K562 (cell line): Measurements from ENCODE around the gene DOK3. TPM values are rescaled to one million over a fixed set of nuclear protein-coding genes. Genes with fewer than 3 reads are reported as not detected.
A peak's percentile ranks its signal among the peaks of the same experiment; 100 is the strongest.

Source experiments
- BCL6 ChIP-seq: fragments of 250-450 bp; sonication (Bioruptor Pico); IDR thresholded peaks from 2 replicates; pipeline ENCODE4 v1.4.0; 2020
- CBX3 ChIP-seq, 2 experiments: IDR thresholded peaks; 1 replicate in 1 of 2; 2 replicates in 1 of 2; pipeline ENCODE4 v1.6.1; 2012; ENCODE audit warnings: inconsistent platforms in 2 of 2, low read length in 2 of 2, borderline replicate concordance in 1 of 2, control low read depth in 1 of 2
- COPS2 ChIP-seq: fragments of 450-650 bp; conservative IDR thresholded peaks from 2 replicates; pipeline ENCODE4 v1.6.1; 2016; ENCODE audit warnings: mild to moderate bottlenecking, moderate library complexity
- FOXA3 ChIP-seq, 2 experiments: fragments of 450-650 bp in 1 of 2; sonication (generic) in 1 of 2; formaldehyde crosslinking; IDR thresholded peaks in 1 of 2; conservative IDR thresholded peaks in 1 of 2; 2 replicates each; pipeline versions ENCODE4 v1.4.0 to v1.8.0; 2020 to 2022; ENCODE audit warnings: mild to moderate bottlenecking in 2 of 2, missing genetic modification reagents in 1 of 2
- FOXJ2 ChIP-seq: fragments of 200-800 bp; sonication (Bioruptor generic); IDR thresholded peaks from 2 replicates; pipeline ENCODE4 v1.6.1; 2016; ENCODE audit warnings: missing genetic modification characterization, missing compliant biosample characterization
- HDAC6 ChIP-seq: IDR thresholded peaks from 2 replicates; pipeline ENCODE4 v1.6.1; 2012; ENCODE audit warnings: low read depth, mild to moderate bottlenecking, control low read depth, inconsistent platforms, low read length, moderate library complexity
- HLTF ChIP-seq: fragments of 450-650 bp; IDR thresholded peaks from 2 replicates; pipeline ENCODE4 v1.6.1; 2016
- LCOR ChIP-seq: sonication (generic); formaldehyde crosslinking; IDR thresholded peaks from 2 replicates; pipeline ENCODE4 v1.8.0; 2022; ENCODE audit warnings: mild to moderate bottlenecking, missing genetic modification reagents
- MCM3 ChIP-seq: fragments of 450-650 bp; IDR thresholded peaks from 2 replicates; pipeline ENCODE4 v1.6.1; 2016
- NELFE ChIP-seq: IDR thresholded peaks from 2 replicates; pipeline ENCODE4 v1.6.1; 2011; ENCODE audit warnings: mild to moderate bottlenecking; ENCODE audit not compliant: insufficient read depth, insufficient read length
- RBM22 ChIP-seq: fragments of 200-400 bp; formaldehyde crosslinking; IDR thresholded peaks from 2 replicates; pipeline ENCODE4 v1.6.1; 2018; ENCODE audit warnings: low read length, low read depth; ENCODE audit not compliant: poor library complexity, severe bottlenecking
- SAFB2 ChIP-seq: fragments of 200-400 bp; formaldehyde crosslinking; IDR thresholded peaks from 2 replicates; pipeline ENCODE4 v1.6.1; 2018; ENCODE audit warnings: borderline replicate concordance, low read length, low read depth, moderate library complexity; ENCODE audit not compliant: severe bottlenecking
- TCF7L2 ChIP-seq: fragments of 150-350 bp; IDR thresholded peaks from 2 replicates; pipeline ENCODE4 v1.6.1; 2016; ENCODE audit warnings: low read depth, mild to moderate bottlenecking, low read length, moderate library complexity
- TFAM ChIP-seq: fragments of 250-450 bp; sonication (Bioruptor Pico); conservative IDR thresholded peaks from 2 replicates; pipeline ENCODE4 v1.5.0; 2021; ENCODE audit warnings: mild to moderate bottlenecking, moderate library complexity
- YBX1 ChIP-seq: fragments of 450-650 bp; IDR thresholded peaks from 2 replicates; pipeline ENCODE4 v1.7.1; 2016; ENCODE audit warnings: mild to moderate bottlenecking
- ZBED1 ChIP-seq: IDR thresholded peaks from 2 replicates; pipeline ENCODE4 v1.6.1; 2014
- polyA plus RNA-seq, 8 experiments: library from polyadenylated mRNA; depleted of rRNA in 4 of 8; stranded (reverse) in 5 of 8; unstranded in 3 of 8; fragments of >200 nt; fragmentation: Nextera tagmentation in 2 of 8; fragmentation: Illumina TruSeq in 1 of 8; extraction: Ambion mirVana in 2 of 8; extraction: Trizol in 1 of 8; gene quantifications; 2 replicates each; pipeline versions ENCODE4 v1.2.1 to v1.2.3, GENCODE V29; 2011 to 2014; ENCODE audit warnings: inconsistent platforms in 1 of 8, missing spikeins in 1 of 8
- total RNA-seq, 7 experiments: library from RNA; depleted of rRNA in 6 of 7; stranded (reverse); fragments of >200 nt in 6 of 7; fragmentation: Illumina TruSeq in 2 of 7; extraction: Trizol in 2 of 7; gene quantifications; 2 replicates each; pipeline versions ENCODE4 v1.2.1 to v1.2.3, GENCODE V29; 2011 to 2021; ENCODE audit warnings: low replicate concordance in 1 of 7
- TF ChIP-seq, protein P1 (sequence below): fragments of 450-650 bp; IDR thresholded peaks from one replicate; pipeline ENCODE4 v1.6.1; 2018; ENCODE audit warnings: mild to moderate bottlenecking, moderate library complexity; ENCODE audit not compliant: partially characterized antibody
- TF ChIP-seq, protein P2 (sequence below): fragments of 450-650 bp; IDR thresholded peaks from 2 replicates; pipeline ENCODE4 v1.6.1; 2016; ENCODE audit warnings: low read depth
- TF ChIP-seq, protein P3 (sequence below): sonication (generic); formaldehyde crosslinking; IDR thresholded peaks from 2 replicates; pipeline ENCODE4 v1.8.0; 2022; ENCODE audit warnings: mild to moderate bottlenecking, missing genetic modification reagents

Gene DOK3
- total and polyA plus RNA-seq, 9 of the 15 experiments (the other 6 are each of a cell fraction or from before 2014, with no cell fraction given), result 1.3 to 23.0 (median 8.0) TPM

DNA sequence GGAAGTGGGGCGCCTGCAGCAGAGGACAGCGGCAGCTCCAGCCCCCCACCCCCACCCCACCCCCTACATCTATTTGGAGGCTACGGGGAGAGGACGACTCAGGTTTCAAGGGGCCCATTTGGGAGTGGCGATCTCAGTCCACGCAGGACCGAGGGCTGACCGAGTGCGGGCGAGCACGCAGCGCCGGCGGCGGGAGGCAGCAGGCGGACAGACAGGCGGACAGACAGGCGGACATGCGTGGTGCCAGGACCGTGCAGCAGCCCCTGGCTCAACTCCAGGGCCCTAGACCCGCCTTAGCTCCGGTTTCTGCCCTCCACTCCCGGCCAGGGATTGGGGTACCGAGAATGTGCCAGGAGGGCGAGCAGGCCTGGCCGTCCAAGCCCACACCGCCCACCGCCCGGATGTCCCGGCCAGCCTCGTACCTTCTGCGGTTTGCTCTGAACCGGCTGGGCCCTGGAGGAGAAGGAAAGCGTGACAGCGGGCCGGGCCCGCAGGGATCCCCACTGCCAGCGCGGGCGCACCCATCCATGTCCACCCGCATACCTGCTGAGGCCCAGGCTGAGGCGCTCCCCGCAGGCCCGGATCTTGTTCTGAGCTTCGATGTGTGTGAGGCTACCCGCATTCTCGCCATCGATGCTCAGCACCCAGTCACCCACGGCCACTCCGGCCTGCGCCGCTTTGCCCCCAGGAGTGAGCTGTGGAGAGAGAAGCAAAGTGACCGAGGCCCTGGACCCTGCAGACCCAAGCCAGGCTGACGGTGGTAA lies 17.5 kb downstream of the DOK3 start (continued):
- TF ChIP-seq, protein P1, sequence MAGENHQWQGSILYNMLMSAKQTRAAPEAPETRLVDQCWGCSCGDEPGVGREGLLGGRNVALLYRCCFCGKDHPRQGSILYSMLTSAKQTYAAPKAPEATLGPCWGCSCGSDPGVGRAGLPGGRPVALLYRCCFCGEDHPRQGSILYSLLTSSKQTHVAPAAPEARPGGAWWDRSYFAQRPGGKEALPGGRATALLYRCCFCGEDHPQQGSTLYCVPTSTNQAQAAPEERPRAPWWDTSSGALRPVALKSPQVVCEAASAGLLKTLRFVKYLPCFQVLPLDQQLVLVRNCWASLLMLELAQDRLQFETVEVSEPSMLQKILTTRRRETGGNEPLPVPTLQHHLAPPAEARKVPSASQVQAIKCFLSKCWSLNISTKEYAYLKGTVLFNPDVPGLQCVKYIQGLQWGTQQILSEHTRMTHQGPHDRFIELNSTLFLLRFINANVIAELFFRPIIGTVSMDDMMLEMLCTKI, result no peak
- TF ChIP-seq HDAC6 (no peak), COPS2 (no peak), MCM3 (no peak), RBM22 (peak; percentile 52), FOXJ2 (no peak), BCL6 (no peak), YBX1 (no peak), TFAM (CRISPR knock-in tag) (no peak), HLTF (no peak), SAFB2 (no peak), NELFE (no peak), CBX3 (IDR thresholded peaks at IDR 0.05; ENCODE audit: borderline replicate concordance in 1 of 2, low read length in 2 of 2) (no peak), TCF7L2 (no peak), FOXA3 (CRISPR knock-in tag; conservative IDR thresholded peaks at IDR 0.05 in 1 of 2, IDR thresholded peaks at IDR 0.05 in 1 of 2) (no peak), LCOR (CRISPR knock-in tag) (no peak), ZBED1 (no peak)
- TF ChIP-seq, protein P2, sequence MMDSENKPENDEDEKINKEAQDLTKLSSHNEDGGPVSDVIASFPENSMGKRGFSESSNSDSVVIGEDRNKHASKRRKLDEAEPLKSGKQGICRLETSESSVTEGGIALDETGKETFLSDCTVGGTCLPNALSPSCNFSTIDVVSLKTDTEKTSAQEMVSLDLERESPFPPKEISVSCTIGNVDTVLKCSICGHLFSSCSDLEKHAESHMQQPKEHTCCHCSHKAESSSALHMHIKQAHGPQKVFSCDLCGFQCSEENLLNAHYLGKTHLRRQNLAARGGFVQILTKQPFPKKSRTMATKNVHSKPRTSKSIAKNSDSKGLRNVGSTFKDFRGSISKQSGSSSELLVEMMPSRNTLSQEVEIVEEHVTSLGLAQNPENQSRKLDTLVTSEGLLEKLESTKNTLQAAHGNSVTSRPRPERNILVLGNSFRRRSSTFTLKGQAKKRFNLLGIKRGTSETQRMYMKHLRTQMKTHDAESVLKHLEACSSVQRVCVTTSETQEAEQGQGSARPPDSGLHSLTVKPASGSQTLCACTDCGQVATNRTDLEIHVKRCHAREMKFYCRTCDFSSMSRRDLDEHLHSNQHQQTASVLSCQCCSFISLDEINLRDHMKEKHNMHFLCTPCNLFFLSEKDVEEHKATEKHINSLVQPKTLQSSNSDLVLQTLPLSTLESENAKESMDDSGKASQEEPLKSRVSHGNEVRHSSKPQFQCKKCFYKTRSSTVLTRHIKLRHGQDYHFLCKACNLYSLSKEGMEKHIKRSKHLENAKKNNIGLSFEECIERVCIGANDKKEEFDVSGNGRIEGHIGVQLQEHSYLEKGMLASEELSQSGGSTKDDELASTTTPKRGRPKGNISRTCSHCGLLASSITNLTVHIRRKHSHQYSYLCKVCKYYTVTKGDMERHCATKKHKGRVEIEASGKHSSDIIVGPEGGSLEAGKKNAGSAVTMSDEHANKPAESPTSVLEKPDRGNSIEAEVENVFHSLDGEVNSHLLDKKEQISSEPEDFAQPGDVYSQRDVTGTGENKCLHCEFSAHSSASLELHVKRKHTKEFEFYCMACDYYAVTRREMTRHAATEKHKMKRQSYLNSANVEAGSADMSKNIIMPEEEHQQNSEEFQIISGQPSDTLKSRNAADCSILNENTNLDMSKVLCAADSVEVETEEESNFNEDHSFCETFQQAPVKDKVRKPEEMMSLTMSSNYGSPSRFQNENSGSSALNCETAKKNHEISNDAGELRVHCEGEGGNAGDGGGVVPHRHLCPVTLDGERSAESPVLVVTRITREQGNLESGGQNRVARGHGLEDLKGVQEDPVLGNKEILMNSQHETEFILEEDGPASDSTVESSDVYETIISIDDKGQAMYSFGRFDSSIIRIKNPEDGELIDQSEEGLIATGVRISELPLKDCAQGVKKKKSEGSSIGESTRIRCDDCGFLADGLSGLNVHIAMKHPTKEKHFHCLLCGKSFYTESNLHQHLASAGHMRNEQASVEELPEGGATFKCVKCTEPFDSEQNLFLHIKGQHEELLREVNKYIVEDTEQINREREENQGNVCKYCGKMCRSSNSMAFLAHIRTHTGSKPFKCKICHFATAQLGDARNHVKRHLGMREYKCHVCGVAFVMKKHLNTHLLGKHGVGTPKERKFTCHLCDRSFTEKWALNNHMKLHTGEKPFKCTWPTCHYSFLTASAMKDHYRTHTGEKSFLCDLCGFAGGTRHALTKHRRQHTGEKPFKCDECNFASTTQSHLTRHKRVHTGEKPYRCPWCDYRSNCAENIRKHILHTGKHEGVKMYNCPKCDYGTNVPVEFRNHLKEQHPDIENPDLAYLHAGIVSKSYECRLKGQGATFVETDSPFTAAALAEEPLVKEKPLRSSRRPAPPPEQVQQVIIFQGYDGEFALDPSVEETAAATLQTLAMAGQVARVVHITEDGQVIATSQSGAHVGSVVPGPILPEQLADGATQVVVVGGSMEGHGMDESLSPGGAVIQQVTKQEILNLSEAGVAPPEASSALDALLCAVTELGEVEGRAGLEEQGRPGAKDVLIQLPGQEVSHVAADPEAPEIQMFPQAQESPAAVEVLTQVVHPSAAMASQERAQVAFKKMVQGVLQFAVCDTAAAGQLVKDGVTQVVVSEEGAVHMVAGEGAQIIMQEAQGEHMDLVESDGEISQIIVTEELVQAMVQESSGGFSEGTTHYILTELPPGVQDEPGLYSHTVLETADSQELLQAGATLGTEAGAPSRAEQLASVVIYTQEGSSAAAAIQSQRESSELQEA, result no peak
- TF ChIP-seq, protein P3, sequence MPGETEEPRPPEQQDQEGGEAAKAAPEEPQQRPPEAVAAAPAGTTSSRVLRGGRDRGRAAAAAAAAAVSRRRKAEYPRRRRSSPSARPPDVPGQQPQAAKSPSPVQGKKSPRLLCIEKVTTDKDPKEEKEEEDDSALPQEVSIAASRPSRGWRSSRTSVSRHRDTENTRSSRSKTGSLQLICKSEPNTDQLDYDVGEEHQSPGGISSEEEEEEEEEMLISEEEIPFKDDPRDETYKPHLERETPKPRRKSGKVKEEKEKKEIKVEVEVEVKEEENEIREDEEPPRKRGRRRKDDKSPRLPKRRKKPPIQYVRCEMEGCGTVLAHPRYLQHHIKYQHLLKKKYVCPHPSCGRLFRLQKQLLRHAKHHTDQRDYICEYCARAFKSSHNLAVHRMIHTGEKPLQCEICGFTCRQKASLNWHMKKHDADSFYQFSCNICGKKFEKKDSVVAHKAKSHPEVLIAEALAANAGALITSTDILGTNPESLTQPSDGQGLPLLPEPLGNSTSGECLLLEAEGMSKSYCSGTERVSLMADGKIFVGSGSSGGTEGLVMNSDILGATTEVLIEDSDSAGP (CRISPR knock-in tag), result no peak
